Lung (tissue), 12 donors: ENCODE data around the gene DLGAP4. TPM values are rescaled to one million over a fixed set of nuclear protein-coding genes. Genes with fewer than 3 reads are reported as not detected.
A peak's percentile ranks its signal among the peaks of the same experiment; 100 is the strongest.

Experiments
- ATAC-seq: fragments of 200-7000 bp; cut with Tn5 transposase; one replicate; pipeline ENCODE4 v1.9.1; 2020; ENCODE audit warnings: moderate number of reproducible peaks; ENCODE audit not compliant: insufficient read depth, low FRiP score
- DNase-seq, 3 donors: peaks; one replicate each; pipeline ENCODE4 v3.0.0-alpha.2; 2013 to 2017
- H3K27ac ChIP-seq, 2 donors: one replicate each; pipeline ENCODE4 v1.5.1; 2013; ENCODE audit warnings: mild to moderate bottlenecking in 2 of 2, moderate library complexity in 2 of 2, control low read depth in 1 of 2, inconsistent platforms in 1 of 2, low read depth in 1 of 2, low read length in 1 of 2
- H3K27me3 ChIP-seq, 3 donors: one replicate each; pipeline ENCODE4 v1.5.1; 2013; ENCODE audit warnings: low read length in 2 of 3; ENCODE audit not compliant: control insufficient read depth in 3 of 3, insufficient read depth in 3 of 3
- H3K36me3 ChIP-seq, 4 donors: one replicate each; pipeline ENCODE4 v1.5.1; 2013; ENCODE audit warnings: low read length in 4 of 4, mild to moderate bottlenecking in 1 of 4, moderate library complexity in 1 of 4; ENCODE audit not compliant: control insufficient read depth in 4 of 4, insufficient read depth in 4 of 4
- H3K4me1 ChIP-seq, 5 donors: one replicate each; pipeline ENCODE4 v1.5.1; 2013; ENCODE audit warnings: low read length in 5 of 5, mild to moderate bottlenecking in 2 of 5, moderate library complexity in 1 of 5; ENCODE audit not compliant: control insufficient read depth in 5 of 5, insufficient read depth in 5 of 5
- H3K4me3 ChIP-seq: one replicate; pipeline ENCODE4 v1.5.1; 2013; ENCODE audit warnings: mild to moderate bottlenecking, control low read depth, moderate library complexity
- H3K9ac ChIP-seq, 2 donors: one replicate each; pipeline ENCODE4 v1.5.1; 2013; ENCODE audit warnings: low read length in 2 of 2, control low read depth in 1 of 2; ENCODE audit not compliant: insufficient read depth in 1 of 2
- H3K9me3 ChIP-seq, 4 donors: one replicate each; pipeline ENCODE4 v1.5.1; 2013; ENCODE audit warnings: low read length in 3 of 4, mild to moderate bottlenecking in 1 of 4, moderate library complexity in 1 of 4; ENCODE audit not compliant: control insufficient read depth in 4 of 4, insufficient read depth in 3 of 4
- CTCF ChIP-seq: IDR thresholded peaks from 2 replicates; pipeline ENCODE4 v1.5.1; 2012; ENCODE audit warnings: mild to moderate bottlenecking; ENCODE audit errors: control extremely low read depth, extremely low read depth
- WGBS, 2 donors: extraction: QIAGEN DNeasy Blood & Tissue Kit; methylation state at CpG; one replicate each; pipeline ENCODE4 v1.1.7; 2013; 5-methylcytosine and 5-hydroxymethylcytosine counted together
- polyA plus RNA-seq, 2 donors: library from polyadenylated mRNA; stranded (reverse); fragments of 200-250 nt; gene quantifications; one replicate each; pipeline ENCODE4 v1.2.1, GENCODE V29; 2013
- total RNA-seq, 2 donors: library from RNA; depleted of rRNA in 1 of 2; stranded (reverse); fragments of >200 nt in 1 of 2; gene quantifications; one replicate each; pipeline ENCODE4 v1.2.1, GENCODE V29; 2014 to 2021
- donor health status: control.
- donor health status: control.
- donor health status: Bipolar disorder and iron deficiency.
- donor health status: healthy.
- donor health status: DM: yes; HTN: yes; CAD: no.

The DLGAP4 gene
- total and polyA plus RNA-seq, 4 donors: 34.6 to 67.6 (median 35.8) TPM

- DNase-seq (no peak), ATAC-seq (no peak)
- Histone ChIP-seq H3K9ac (no peak overlapping the region), H3K4me3 (no peak overlapping the region), H3K27me3 (peaks cover 8 to 74% (median 56%) of the 10 kb centered on the region in 3 donors), H3K27ac (no peak overlapping the region), H3K36me3 (no peaks in the 10 kb centered on the region), H3K4me1 (peaks cover 0 to 4% (median 0%) of the 10 kb centered on the region in 5 donors), H3K9me3 (peaks cover 0 to 5% (median 0%) of the 10 kb centered on the region in 4 donors)
- WGBS, 2 donors: 2 to 3% methylated on average over 62 to 70 of the region's 70 CpGs
- no peak for TF ChIP-seq CTCF
These were observed 643 bp downstream of the DLGAP4 start for GRCh38 chr20:36306553-36307411.

GRCh38 chr20:36307412-36308325, 1.5 kb downstream of the DLGAP4 start:
- no peak for ATAC-seq
- no peak overlapping the region for H3K9ac ChIP-seq
- WGBS, 2 donors: 38 to 51% methylated on average over 20 to 21 of the region's 21 CpGs
- peaks cover 8 to 70% (median 49%) of the 10 kb centered on the region in 3 donors for H3K27me3 ChIP-seq
- peaks cover 0 to 4% (median 0%) of the 10 kb centered on the region in 5 donors for H3K4me1 ChIP-seq
- H3K27ac ChIP-seq: no peak overlapping the region
- no peak for DNase-seq
- H3K9me3 ChIP-seq: peaks cover 0 to 5% (median 0%) of the 10 kb centered on the region in 4 donors
- TF ChIP-seq CTCF: no peak
- peak overlapping the region; percentile 8 for H3K4me3 ChIP-seq
- no peaks in the 10 kb centered on the region for H3K36me3 ChIP-seq

- Histone ChIP-seq H3K27ac (no peak overlapping the region), H3K4me3 (no peak overlapping the region), H3K9me3 (peaks cover 0 to 2% (median 0%) of the 10 kb centered on the region in 4 donors), H3K36me3 (no peaks in the 10 kb centered on the region), H3K4me1 (peaks cover 0 to 4% (median 0%) of the 10 kb centered on the region in 5 donors), H3K27me3 (peaks cover 4 to 64% (median 42%) of the 10 kb centered on the region in 3 donors), H3K9ac (no peak overlapping the region)
- no peak for TF ChIP-seq CTCF
- DNase-seq: no peak
- 83 to 89% methylated on average over 12 of the region's 12 CpGs for WGBS, 2 donors
- no peak for ATAC-seq
These were observed 2.2 kb downstream of the DLGAP4 start for GRCh38 chr20:36308353-36308752.
